ENCODE measurements around the gene ZNF660.
"Not testable (repeated sequence)": the region's sequence is repeated elsewhere in the genome, so short reads cannot be mapped to it uniquely, and the experiment has no call there.

ZNF660 gene

DNA sequence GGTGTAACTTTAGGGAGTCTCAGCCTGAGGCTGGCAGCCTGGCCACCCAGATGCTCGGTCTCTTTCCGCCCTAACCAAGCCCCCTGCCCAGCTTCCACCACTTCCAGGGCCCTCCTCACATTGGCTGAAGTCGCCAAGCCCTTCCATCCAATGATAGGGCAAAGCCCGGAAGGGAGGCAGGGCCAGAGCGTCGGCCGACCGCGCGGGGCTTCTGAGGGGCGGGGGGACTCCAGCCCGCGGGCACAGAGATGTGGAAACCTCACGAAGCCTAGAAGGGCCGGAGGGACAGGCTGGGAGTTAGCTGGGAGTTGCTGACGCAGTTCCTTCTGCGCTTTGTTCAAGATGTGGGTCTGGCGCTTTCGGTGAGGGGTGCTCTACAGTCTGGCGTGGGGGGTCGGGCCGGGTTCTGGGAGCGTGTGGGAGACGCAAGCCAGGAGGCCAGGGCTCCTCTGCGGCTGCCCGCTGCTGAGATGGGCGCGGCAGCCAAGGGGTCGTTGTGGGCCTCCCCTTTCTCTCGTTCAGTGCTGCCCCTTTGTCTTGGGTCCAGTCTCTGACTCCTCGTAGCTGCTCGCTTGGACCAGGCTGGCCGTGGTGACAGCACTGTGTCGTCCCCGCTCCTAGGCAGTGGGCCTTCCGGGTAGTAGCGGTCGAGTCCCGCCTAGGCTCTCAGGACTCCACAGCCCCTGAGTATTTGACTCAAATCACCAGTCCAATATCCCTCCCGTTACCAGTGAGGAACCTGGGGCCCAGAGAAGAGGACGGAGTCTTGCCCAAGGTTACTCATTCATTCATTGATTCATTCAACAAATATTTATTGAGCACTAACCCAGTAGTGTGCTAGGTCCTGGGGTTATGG, at the start of gene ZNF660:
Gene ZNF660, plus strand, starts transcription at position 319 of the 856 bp plus-strand sequence. CDS start 9,230 bp downstream, outside the sequence.
- peak in 52 of 56 donors; percentile 5 to 77 (median 53) for DNase-seq

- no peak for DNase-seq
Measured at GRCh38 chr3:44535364-44535763, 49.4 kb upstream of the ZNF660 start.

GRCh38 chr3:44544811-44545210, 40.0 kb upstream of the ZNF660 start:
- not testable (repeated sequence) for DNase-seq

DNA sequence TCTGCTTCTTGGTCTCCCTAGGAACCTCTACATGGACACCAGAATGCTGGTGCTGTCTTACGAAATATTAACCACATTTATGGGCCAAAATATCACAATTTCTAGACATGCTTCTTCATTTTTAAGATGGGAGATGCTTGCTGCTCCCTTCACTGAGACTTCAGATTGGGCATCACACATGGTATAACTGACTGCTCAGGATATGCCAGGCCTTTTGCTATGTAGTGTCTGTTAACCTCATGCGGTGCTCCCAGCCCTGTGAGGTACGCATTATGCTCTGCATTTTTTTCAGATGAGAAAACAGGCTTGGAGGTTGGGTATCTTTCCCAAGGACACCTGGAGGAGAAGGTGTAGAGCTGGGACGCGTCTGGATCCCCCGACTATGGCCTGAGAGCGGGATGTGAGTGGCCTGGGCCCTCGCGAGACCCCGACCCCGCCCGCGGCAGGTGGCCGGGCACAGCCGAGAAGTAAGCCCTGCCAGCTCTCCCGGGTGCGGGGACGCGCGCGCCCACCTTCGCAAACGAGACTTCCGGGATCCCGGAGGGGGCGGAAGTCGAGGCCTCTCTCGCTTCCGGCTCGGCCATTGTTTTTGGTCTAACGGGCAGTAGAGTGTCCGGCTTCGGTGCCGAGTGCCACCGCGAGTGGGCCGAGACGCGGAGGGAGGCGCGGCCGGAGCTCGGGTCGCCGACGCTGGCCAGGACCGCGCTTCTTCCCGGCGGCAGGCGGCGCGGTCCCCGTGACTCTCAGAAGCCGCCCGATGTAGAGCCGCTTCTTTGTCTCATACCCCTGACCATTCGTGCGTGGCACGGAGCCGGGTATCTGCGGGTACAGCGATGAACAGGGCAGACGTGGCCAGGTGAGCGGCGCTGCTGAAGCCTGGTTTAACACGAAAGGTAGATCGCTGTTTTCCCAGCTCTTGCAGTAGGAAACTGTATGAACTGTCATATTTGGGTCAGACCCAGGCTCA, 29.9 kb upstream of the ZNF660 start, which contains the start of gene ZKSCAN7:
Gene ZKSCAN7, plus strand, starts transcription at position 568 of the 967 bp plus-strand sequence. CDS start 1,855 bp downstream, outside the sequence.
- peak in 48 of 56 donors; percentile 14 to 72 (median 50) for DNase-seq

DNA sequence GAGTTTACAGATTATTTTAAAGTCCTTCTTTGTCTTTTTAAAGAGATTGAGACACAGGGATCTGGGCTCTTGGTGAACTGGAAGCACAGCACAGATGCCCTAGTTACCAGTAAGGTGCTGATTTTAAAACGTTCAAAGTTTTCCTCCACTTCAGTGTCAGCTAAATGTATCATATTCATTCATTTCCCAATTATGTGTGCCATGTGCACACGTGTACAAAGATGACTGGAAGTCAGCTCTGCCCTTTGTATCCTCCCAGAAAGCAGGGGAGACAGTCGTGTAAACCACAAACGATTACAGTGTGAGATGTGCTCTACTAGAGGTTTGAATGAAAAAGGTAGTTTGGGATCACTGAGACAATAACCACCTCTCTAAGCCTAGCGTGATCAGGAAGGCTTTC, 29.0 kb upstream of the ZNF660 start:
- DNase-seq = no peak

DNA sequence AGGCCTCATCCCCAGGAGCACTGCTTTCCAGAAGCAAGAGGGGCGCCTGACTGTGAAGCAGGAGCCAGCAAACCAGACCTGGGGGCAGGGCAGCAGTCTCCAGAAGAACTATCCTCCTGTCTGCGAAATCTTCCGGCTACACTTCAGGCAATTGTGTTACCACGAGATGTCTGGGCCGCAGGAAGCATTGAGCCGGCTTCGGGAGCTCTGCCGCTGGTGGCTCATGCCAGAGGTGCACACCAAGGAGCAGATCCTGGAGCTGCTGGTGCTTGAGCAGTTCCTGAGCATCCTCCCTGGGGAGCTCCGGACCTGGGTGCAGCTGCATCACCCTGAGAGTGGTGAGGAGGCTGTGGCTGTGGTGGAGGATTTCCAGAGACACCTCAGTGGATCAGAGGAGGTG, 27.7 kb upstream of the ZNF660 start:
- DNase-seq = no peak

- no peak for DNase-seq
Measured at GRCh38 chr3:44561076-44561475, 23.7 kb upstream of the ZNF660 start.

- no peak for DNase-seq
Measured at GRCh38 chr3:44562147-44562546, 22.6 kb upstream of the ZNF660 start.

DNA sequence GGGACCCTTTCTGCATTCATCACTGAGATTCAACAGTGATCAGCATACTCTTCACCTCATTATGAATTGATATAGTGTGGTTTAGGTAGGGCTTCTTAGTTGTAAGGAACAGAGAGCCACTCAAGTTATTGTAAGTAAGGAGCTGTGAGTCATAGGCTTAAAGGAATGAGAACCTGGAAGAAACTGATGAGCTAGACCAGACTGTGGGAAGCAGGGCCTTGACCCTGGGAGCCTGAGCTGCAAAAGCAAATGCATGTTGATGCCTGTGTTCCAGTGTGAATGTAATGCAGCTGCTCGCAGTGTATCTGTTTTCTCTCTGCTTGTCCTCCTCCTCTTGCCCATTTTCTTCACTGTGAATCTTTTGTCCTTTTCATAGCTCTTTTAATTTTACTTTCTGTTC, 16.2 kb upstream of the ZNF660 start:
- DNase-seq = no peak

- DNase-seq = no peak
Measured at GRCh38 chr3:44571024-44571423, 13.7 kb upstream of the ZNF660 start.

GRCh38 chr3:44576613-44577012, 8.2 kb upstream of the ZNF660 start:
- DNase-seq = no peak

DNA sequence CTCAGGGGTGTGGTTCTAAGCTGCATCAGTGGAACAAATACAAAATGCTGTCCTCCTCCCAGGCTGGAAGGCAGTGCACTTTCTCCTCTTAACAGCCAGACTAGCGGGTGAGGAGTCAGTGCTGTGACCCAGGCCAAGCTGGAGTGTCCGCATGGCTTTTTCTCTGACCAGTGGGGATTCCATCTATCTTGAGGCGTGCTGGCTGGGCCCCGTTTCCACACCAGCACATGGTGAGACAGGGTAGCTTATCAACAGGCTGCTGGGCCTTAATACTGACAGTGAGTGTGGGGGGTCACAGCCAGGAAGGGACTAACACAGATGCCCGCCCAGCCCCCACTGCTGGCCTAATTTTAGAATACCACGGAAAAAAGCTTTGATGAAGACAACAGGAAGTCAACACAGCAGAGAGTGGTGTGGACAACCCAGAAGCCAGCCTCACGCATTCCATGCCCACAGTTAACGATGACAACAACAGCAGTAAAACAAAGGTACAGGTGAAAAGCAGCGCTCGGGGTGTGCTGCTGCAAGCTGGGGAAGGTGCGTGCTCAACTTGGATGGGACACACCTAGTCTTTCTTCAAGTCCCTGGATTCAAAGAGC, 7.3 kb upstream of the ZNF660 start:
- not testable (repeated sequence) for DNase-seq

- DNase-seq = not testable (repeated sequence)
Measured at GRCh38 chr3:44578316-44578715, 6.4 kb upstream of the ZNF660 start.

GRCh38 chr3:44578924-44579515, 5.7 kb upstream of the ZNF660 start:
- DNase-seq = not testable (repeated sequence)

DNA sequence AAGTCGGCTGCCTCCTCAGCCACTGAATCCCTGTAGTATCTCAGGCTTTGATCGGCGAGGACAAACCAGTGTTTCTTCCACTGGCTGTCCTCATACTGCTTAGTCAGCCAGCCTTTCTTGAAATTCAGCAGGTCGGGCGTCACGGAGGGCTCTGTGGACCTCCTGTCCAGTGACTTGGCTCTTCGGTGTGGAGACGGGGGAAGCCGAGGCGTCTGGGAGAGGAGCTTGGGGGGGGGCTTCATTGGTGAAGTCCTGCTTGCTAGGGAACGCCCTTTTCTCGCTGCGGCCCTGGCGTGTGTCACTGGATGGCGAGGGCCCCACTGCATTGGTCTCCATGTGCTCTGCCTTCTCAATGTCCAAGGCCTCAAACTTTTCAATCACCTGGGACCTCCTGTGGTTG, 5.0 kb upstream of the ZNF660 start:
- DNase-seq = not testable (repeated sequence)

DNA sequence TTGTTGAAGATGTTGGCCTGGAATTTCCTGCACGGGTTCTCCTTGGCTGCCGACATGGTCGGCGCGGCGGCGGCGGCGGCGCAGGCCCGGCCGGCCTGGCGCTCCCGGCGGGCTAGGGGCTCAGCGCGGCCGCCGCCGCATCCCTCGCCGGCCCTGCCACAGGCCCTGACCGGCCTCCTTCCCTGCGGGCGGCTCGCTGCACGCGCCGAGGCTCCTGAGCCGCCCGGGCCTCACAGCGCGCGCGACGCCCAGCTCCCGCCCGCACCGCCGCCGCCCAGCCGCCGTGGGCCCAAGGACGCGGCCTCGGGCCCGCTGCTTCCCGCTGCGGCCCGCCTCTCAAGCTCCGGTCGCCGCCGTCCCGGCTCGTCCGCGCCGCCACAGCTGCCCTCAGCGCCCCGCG, 3.8 kb upstream of the ZNF660 start:
- not testable (repeated sequence) for DNase-seq

GRCh38 chr3:44596621-44597020, 11.9 kb downstream of the ZNF660 start:
- DNase-seq = no peak

DNA sequence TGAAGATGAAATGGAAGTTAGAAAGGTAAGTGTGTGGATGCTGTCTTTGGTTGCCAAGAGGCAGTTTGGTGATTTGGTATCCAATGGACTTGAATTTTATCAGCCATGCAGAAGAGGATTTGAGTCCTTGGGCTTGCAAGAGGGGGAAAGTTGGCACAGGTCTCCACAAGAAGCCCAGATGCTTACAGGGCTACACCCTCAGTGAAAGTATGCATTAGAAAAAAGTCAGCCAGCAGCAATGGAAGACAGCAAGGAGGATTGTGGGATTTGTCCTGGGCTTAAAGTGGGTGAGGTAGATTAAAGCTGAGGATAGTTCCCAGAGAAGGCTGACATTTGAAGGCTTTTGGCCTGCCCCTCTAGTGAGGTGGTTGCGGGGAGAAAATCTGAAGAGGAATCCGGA, 17.0 kb downstream of the ZNF660 start:
- DNase-seq = no peak

GRCh38 chr3:44612678-44613077, 27.9 kb downstream of the ZNF660 start:
- no peak for DNase-seq

DNA sequence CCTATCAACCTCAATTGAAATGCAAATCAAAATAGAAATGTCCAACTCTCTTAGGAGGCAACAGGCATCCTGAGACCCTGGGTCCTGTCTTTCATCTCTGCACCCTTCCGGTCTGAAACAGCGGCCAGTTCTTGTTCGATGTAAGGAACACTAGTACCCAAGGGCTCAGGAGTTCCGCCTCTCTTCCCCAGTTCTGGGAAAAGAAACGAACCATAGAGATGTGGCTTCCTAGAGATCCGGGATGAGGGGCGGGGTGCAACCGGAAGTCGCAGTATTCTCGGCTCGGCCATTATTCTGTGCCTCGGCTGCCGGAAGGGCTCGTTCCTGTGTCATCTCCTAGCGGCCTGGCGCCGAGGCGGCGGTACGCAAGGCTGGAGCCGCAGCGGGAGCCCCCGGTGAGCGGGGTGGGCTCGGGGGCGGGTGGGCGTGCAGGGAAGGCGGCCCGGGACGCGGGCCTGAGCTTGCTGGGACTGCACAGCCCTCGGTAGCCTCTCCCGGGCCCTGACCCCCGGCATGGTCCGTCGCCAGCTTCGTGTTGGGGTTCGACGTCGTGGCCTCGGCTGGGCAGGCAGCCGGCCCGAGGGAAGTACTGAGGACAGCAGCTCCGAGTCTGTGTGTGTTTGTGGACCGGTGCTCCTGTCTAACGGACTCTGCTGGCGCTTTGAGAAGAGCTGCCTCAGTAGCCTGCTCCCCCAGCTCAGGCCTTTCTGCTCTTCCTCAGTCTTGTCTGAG, 40.2 kb downstream of the ZNF660 start, which contains the start of gene ZNF197:
Gene ZNF197, plus strand, starts transcription at position 288 of the 732 bp plus-strand sequence. CDS start 4,119 bp downstream, outside the sequence.
- peak; percentile 33 to 92 (median 78) for DNase-seq
